GM21619 (cell line): ENCODE data around the gene DAAM1.

ENCODE experiments used
- ATAC-seq: cut with Tn5 transposase; IDR thresholded peaks from one replicate; pipeline ENCODE4 v1.9.1; 2021; ENCODE audit not compliant: unreplicated experiment

The DAAM1 gene

GRCh38 chr14:59188461-59189090, at the start of gene DAAM1:
Gene DAAM1, plus strand, starts transcription at chr14:59188667. Its CDS starts 74,811 bp downstream, at chr14:59263478.
- ATAC-seq: peak; percentile 77

GRCh38 chr14:59139324-59139723, 49.1 kb upstream of the DAAM1 start:
- no peak for ATAC-seq

GRCh38 chr14:59140106-59140843, 48.2 kb upstream of the DAAM1 start:
- no peak for ATAC-seq

GRCh38 chr14:59146484-59146883, 42.0 kb upstream of the DAAM1 start:
- no peak for ATAC-seq

- no peak for ATAC-seq
Measured at GRCh38 chr14:59147007-59147406, 41.5 kb upstream of the DAAM1 start.

GRCh38 chr14:59148334-59148900, 40.0 kb upstream of the DAAM1 start:
- ATAC-seq: peak; percentile 71

GRCh38 chr14:59150990-59151389, 37.5 kb upstream of the DAAM1 start:
- ATAC-seq: peak; percentile 78

- ATAC-seq: no peak
Measured at GRCh38 chr14:59154373-59154772, 34.1 kb upstream of the DAAM1 start.

GRCh38 chr14:59155886-59156285, 32.6 kb upstream of the DAAM1 start:
- no peak for ATAC-seq

- ATAC-seq: no peak
Measured at GRCh38 chr14:59159169-59159568, 29.3 kb upstream of the DAAM1 start.

- no peak for ATAC-seq
Measured at GRCh38 chr14:59160506-59160905, 28.0 kb upstream of the DAAM1 start.

- no peak for ATAC-seq
Measured at GRCh38 chr14:59161561-59162175, 26.8 kb upstream of the DAAM1 start.

GRCh38 chr14:59166258-59166657, 22.2 kb upstream of the DAAM1 start:
- no peak for ATAC-seq

- peak; percentile 95 for ATAC-seq
Measured at GRCh38 chr14:59175404-59175803, 13.1 kb upstream of the DAAM1 start.

GRCh38 chr14:59176765-59177164, 11.7 kb upstream of the DAAM1 start:
- no peak for ATAC-seq

GRCh38 chr14:59177262-59177661, 11.2 kb upstream of the DAAM1 start:
- no peak for ATAC-seq

- no peak for ATAC-seq
Measured at GRCh38 chr14:59181791-59182190, 6.7 kb upstream of the DAAM1 start.

- ATAC-seq: no peak
Measured at GRCh38 chr14:59182641-59183040, 5.8 kb upstream of the DAAM1 start.

GRCh38 chr14:59183150-59183549, 5.3 kb upstream of the DAAM1 start:
- ATAC-seq: no peak

GRCh38 chr14:59184396-59184795, 4.1 kb upstream of the DAAM1 start:
- no peak for ATAC-seq

GRCh38 chr14:59185676-59186075, 2.8 kb upstream of the DAAM1 start:
- no peak for ATAC-seq

- ATAC-seq: no peak
Measured at GRCh38 chr14:59186306-59186705, 2.2 kb upstream of the DAAM1 start.
